PC-9 (cell line): ENCODE results near the gene GOLT1B. TPM values are rescaled to one million over a fixed set of nuclear protein-coding genes. Genes with fewer than 3 reads are reported as not detected.

Experiments used
- BruUV-seq: library from RNA; stranded (reverse); fragments of 400-500 nt; replicated peaks from 2 replicates; lab custom pipeline; 2021; lab: Mats Ljungman, UMichigan
- CTCF ChIA-PET: fragments of 300-600 bp; sonication (Branson Sonifier 250); formaldehyde crosslinking; loops from one replicate; lab custom pipeline; 2022; ENCODE audit warnings: antibody characterized with exemption; lab: Charles Lee
- POLR2A ChIA-PET: fragments of 300-600 bp; sonication (Branson Sonifier 250); formaldehyde crosslinking; loops from one replicate; lab custom pipeline; 2022; ENCODE audit warnings: antibody characterized with exemption; ENCODE audit not compliant: unreplicated experiment; lab: Charles Lee
- DNase-seq, 2 experiments: peaks; one replicate each; pipeline versions ENCODE4 v3.0.0 to v3.0.0-alpha.2; 2015 to 2022; ENCODE audit warnings: mixed read lengths in 1 of 2
- H2AFZ ChIP-seq: fragments of 200-600 bp; sonication (generic); 2 replicates; pipeline ENCODE4 v1.8.1; 2017; ENCODE audit warnings: antibody characterized with exemption
- H3F3A ChIP-seq: fragments of 200-600 bp; sonication (generic); 2 replicates; pipeline ENCODE4 v1.8.1; 2017; ENCODE audit warnings: antibody characterized with exemption, mild to moderate bottlenecking, low read depth; ENCODE audit not compliant: insufficient read depth
- H3K27ac ChIP-seq: fragments of 200-600 bp; sonication (generic); 2 replicates; pipeline ENCODE4 v1.6.1; 2016; ENCODE audit warnings: mixed run types
- H3K27me3 ChIP-seq: fragments of 200-600 bp; sonication (generic); 2 replicates; pipeline ENCODE4 v1.6.1; 2016; ENCODE audit warnings: low read depth, mixed run types; ENCODE audit not compliant: insufficient read depth
- H3K36me3 ChIP-seq: fragments of 200-600 bp; sonication (generic); 2 replicates; pipeline ENCODE4 v1.6.1; 2016; ENCODE audit warnings: low read depth, mixed run types
- H3K4me1 ChIP-seq: fragments of 200-600 bp; sonication (generic); replicated peaks from 2 replicates; pipeline ENCODE4 v1.6.1; 2016; ENCODE audit warnings: mixed run types; ENCODE audit not compliant: insufficient read depth
- H3K4me2 ChIP-seq: fragments of 200-600 bp; sonication (generic); 2 replicates; pipeline ENCODE4 v1.6.1; 2017; ENCODE audit warnings: mixed run types
- H3K4me3 ChIP-seq: fragments of 200-600 bp; sonication (generic); 2 replicates; pipeline ENCODE4 v1.6.1; 2016; ENCODE audit warnings: mixed run types
- H3K79me2 ChIP-seq: fragments of 200-600 bp; sonication (generic); 2 replicates; pipeline ENCODE4 v1.6.1; 2017; ENCODE audit warnings: low read depth, mixed run types
- H3K9me2 ChIP-seq: fragments of 200-600 bp; sonication (generic); 2 replicates; pipeline ENCODE4 v1.8.1; 2017; ENCODE audit warnings: mild to moderate bottlenecking; ENCODE audit not compliant: insufficient read depth
- H3K9me3 ChIP-seq: fragments of 200-600 bp; sonication (generic); 2 replicates; pipeline ENCODE4 v1.8.1; 2016; ENCODE audit warnings: low read depth; ENCODE audit not compliant: insufficient read depth
- H4K20me1 ChIP-seq: fragments of 200-600 bp; sonication (generic); 2 replicates; pipeline ENCODE4 v1.8.1; 2017; ENCODE audit not compliant: insufficient read depth
- EZH2 ChIP-seq: fragments of 200-600 bp; sonication (generic); IDR thresholded peaks from 2 replicates; pipeline ENCODE4 v1.8.0; 2017; ENCODE audit warnings: antibody characterized with exemption, low read depth
- intact Hi-C: fragments of 100-400 bp; cut with micrococcal nuclease; formaldehyde crosslinking; loops from one replicate; pipeline ENCODE4 v1.10.0; 2022; ENCODE audit not compliant: unreplicated experiment
- total RNA-seq: library from RNA; stranded (reverse); gene quantifications from 2 replicates; pipeline ENCODE4 v1.2.3, GENCODE V29; 2021
- TF ChIP-seq, protein P1 (sequence below): fragments of 200-600 bp; sonication (generic); conservative IDR thresholded peaks from 2 replicates; pipeline ENCODE4 v1.6.1; 2017; ENCODE audit warnings: mixed run types, antibody characterized with exemption, mild to moderate bottlenecking, moderate library complexity

The GOLT1B gene
- total RNA-seq, 1 experiment from 2014 or later, result 39.0 TPM

DNA sequence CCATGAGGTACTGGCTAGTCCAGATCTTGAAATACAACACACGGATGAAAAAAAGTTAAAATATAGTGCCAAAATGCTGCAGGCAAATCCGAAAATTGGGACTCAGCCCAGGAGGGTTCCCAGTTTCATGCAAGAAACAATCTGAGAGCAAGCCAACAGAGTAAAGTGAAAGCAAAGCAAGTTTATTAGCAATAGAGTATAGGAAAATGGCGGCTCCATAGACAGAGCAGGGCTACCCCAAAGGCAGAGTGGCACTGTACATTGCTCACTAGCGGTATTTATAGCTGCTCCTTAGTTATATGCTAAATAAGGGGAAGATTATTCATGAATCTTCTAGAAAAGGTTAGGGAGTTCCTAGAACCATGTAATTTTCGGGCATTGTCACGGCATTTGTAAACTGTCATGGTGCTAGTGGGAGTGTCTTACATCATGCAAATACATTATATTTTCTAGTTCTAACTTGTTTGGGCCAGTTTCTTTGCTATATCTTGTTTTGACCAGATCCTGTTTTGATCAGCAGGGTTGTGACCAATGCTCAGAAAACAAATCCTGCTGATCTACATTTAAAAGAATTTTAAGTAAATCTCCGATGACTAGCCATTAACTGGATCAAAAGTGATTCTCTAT, 29.3 kb upstream of the GOLT1B start:
- Histone ChIP-seq H4K20me1 (no peaks in the 10 kb centered on the region), H3F3A (0 out of 2 replicates have a peak, but pooled peaks cover 5% of the 10 kb centered on the region), H3K9me3 (no peaks in the 10 kb centered on the region), H3K9me2 (no peaks in the 10 kb centered on the region), H3K36me3 (peaks cover 27% of the 10 kb centered on the region), H3K4me2 (no peak overlapping the region), H3K79me2 (no peaks in the 10 kb centered on the region), H3K27ac (no peak overlapping the region), H3K4me3 (no peak overlapping the region), H3K27me3 (no peaks in the 10 kb centered on the region), H3K4me1 (no peaks in the 10 kb centered on the region), H2AFZ (no peak overlapping the region)
- CTCF ChIA-PET, result no interaction called here
- no TSS peak for BruUV-seq
- POLR2A ChIA-PET, result no interaction called here
- intact Hi-C loops, result no loop called here
- TF ChIP-seq, protein P1, sequence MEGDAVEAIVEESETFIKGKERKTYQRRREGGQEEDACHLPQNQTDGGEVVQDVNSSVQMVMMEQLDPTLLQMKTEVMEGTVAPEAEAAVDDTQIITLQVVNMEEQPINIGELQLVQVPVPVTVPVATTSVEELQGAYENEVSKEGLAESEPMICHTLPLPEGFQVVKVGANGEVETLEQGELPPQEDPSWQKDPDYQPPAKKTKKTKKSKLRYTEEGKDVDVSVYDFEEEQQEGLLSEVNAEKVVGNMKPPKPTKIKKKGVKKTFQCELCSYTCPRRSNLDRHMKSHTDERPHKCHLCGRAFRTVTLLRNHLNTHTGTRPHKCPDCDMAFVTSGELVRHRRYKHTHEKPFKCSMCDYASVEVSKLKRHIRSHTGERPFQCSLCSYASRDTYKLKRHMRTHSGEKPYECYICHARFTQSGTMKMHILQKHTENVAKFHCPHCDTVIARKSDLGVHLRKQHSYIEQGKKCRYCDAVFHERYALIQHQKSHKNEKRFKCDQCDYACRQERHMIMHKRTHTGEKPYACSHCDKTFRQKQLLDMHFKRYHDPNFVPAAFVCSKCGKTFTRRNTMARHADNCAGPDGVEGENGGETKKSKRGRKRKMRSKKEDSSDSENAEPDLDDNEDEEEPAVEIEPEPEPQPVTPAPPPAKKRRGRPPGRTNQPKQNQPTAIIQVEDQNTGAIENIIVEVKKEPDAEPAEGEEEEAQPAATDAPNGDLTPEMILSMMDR, result no peak
- TF ChIP-seq EZH2, result no peak
- DNase-seq, result no peak

DNA sequence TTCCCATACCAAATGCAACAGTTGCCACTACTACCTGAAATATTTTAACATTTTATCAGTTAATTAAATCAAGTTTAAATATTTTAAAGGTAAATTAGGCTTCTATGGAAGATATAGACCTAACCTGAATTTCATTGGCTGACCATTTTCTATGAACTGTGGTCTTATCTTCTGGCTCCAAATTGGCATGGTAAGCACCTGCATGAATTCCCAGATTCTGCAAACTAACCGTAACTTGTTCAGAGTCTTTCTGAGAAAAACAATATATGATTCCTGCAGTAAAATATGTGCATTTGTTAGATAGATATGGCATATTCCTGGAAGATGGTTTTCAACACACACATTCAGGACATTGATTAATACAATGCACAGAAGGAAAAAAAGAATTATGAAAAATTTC, 26.0 kb upstream of the GOLT1B start:
- no TSS peak for BruUV-seq
- intact Hi-C loops, result no loop called here
- H3K9me2 ChIP-seq, result no peaks in the 10 kb centered on the region
- no peak overlapping the region for H3K4me3 ChIP-seq
- H3K9me3 ChIP-seq, result no peaks in the 10 kb centered on the region
- no peak for DNase-seq
- no peaks in the 10 kb centered on the region for H3K79me2 ChIP-seq
- TF ChIP-seq, protein P1, result no peak
- ChIA-PET CTCF (no interaction called here), POLR2A (no interaction called here)
- no peaks in the 10 kb centered on the region for H4K20me1 ChIP-seq
- H3K27me3 ChIP-seq, result no peaks in the 10 kb centered on the region
- H3F3A ChIP-seq, result 0 out of 2 replicates have a peak, but pooled peaks cover 5% of the 10 kb centered on the region
- no peak overlapping the region for H2AFZ ChIP-seq
- H3K4me1 ChIP-seq, result no peaks in the 10 kb centered on the region
- no peak overlapping the region for H3K27ac ChIP-seq
- no peak overlapping the region for H3K4me2 ChIP-seq
- H3K36me3 ChIP-seq, result peaks cover 6% of the 10 kb centered on the region; the same call in 1 of the 2 replicates

DNA sequence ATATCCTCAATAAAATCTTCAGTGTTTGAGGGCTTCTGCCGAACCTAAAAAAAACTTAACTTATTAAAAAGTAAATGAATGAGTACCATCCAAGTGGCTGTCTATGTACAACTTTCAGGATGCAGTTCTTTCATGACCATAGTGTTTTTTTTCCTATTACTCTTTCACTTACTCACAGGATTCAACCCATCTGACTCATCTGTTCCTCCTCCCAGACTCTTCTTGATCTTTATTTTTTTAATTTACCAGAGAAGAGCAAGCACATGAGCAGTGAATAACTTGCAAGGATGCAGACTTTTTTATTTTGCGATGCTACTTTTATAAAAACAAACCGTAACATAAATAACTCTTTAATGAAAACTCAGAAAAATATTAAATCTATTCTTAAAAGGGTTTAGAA, 24.6 kb upstream of the GOLT1B start:
- Histone ChIP-seq H3K9me3 (no peaks in the 10 kb centered on the region), H3K27ac (no peak overlapping the region), H2AFZ (no peak overlapping the region), H3K27me3 (no peaks in the 10 kb centered on the region), H3K4me1 (no peaks in the 10 kb centered on the region), H3K4me3 (no peak overlapping the region), H4K20me1 (no peaks in the 10 kb centered on the region), H3K9me2 (no peaks in the 10 kb centered on the region), H3K79me2 (no peaks in the 10 kb centered on the region), H3F3A (no peaks in the 10 kb centered on the region), H3K36me3 (no peaks in the 10 kb centered on the region), H3K4me2 (no peak overlapping the region)
- no peak for TF ChIP-seq EZH2
- TF ChIP-seq, protein P1, result no peak
- BruUV-seq, result no TSS peak
- no peak for DNase-seq
- ChIA-PET CTCF (no interaction called here), POLR2A (no interaction called here)
- intact Hi-C loops, result no loop called here
